PC-3 (cell line): ENCODE data around the gene ELP5.

Experiments
- CTCF ChIP-seq: fragments of 300-600 bp; sonication (generic); conservative IDR thresholded peaks from 2 replicates; pipeline ENCODE4 v1.5.1; 2017; ENCODE audit warnings: antibody characterized with exemption, low read depth, mild to moderate bottlenecking, low read length
- EZH2 ChIP-seq: fragments of 300-600 bp; sonication (generic); IDR thresholded peaks from one replicate; pipeline ENCODE4 v1.6.1; 2017; ENCODE audit warnings: antibody characterized with exemption, mild to moderate bottlenecking, low read length; ENCODE audit not compliant: unreplicated experiment

- TF ChIP-seq CTCF (no peak), EZH2 (no peak)
These were observed 43.9 kb upstream of the ELP5 start for GRCh38 chr17:7208027-7208571.
